ENCODE data around the gene PIR. TPM values are rescaled to one million over a fixed set of nuclear protein-coding genes. Genes with fewer than 3 reads are reported as not detected.

Gene PIR
- total RNA-seq, 1 experiment from 2014 or later = 17.1 TPM

DNA sequence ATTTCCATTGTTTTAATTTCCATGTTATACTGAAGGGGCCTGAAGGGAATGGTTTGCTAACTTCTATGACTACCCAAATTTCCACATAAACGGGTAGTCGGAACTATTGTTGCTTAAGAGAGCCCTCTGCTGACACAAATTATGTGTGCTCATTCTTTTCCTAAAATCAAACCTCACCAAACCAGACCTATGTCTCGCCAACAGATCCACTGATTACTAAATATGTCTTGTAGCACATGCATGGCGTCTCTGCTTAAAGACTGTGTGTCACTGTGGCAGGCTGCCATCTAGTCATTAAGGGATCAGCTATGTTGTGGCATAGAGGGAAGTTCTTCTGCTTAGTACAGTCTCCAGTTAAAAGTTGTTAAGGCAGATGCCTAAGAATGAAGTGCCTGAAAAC lies 25.1 kb downstream of the PIR start (continued):
- TF ChIP-seq, protein P1, sequence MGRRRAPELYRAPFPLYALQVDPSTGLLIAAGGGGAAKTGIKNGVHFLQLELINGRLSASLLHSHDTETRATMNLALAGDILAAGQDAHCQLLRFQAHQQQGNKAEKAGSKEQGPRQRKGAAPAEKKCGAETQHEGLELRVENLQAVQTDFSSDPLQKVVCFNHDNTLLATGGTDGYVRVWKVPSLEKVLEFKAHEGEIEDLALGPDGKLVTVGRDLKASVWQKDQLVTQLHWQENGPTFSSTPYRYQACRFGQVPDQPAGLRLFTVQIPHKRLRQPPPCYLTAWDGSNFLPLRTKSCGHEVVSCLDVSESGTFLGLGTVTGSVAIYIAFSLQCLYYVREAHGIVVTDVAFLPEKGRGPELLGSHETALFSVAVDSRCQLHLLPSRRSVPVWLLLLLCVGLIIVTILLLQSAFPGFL (CRISPR knock-in tag; IDR thresholded peaks at IDR 0.05; ENCODE audit: borderline replicate concordance) = no peak
- no peak for TF ChIP-seq JUN (CRISPR knock-in tag; IDR thresholded peaks at IDR 0.05)
- TF ChIP-seq, protein P2, sequence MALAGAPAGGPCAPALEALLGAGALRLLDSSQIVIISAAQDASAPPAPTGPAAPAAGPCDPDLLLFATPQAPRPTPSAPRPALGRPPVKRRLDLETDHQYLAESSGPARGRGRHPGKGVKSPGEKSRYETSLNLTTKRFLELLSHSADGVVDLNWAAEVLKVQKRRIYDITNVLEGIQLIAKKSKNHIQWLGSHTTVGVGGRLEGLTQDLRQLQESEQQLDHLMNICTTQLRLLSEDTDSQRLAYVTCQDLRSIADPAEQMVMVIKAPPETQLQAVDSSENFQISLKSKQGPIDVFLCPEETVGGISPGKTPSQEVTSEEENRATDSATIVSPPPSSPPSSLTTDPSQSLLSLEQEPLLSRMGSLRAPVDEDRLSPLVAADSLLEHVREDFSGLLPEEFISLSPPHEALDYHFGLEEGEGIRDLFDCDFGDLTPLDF (CRISPR knock-in tag; IDR thresholded peaks at IDR 0.05) = no peak
- no peak for TF ChIP-seq FOXP1 (CRISPR knock-in tag; IDR thresholded peaks at IDR 0.05; ENCODE audit: borderline replicate concordance)
- TF ChIP-seq, protein P3, sequence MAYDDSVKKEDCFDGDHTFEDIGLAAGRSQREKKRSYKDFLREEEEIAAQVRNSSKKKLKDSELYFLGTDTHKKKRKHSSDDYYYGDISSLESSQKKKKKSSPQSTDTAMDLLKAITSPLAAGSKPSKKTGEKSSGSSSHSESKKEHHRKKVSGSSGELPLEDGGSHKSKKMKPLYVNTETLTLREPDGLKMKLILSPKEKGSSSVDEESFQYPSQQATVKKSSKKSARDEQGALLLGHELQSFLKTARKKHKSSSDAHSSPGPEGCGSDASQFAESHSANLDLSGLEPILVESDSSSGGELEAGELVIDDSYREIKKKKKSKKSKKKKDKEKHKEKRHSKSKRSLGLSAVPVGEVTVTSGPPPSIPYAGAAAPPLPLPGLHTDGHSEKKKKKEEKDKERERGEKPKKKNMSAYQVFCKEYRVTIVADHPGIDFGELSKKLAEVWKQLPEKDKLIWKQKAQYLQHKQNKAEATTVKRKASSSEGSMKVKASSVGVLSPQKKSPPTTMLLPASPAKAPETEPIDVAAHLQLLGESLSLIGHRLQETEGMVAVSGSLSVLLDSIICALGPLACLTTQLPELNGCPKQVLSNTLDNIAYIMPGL (CRISPR knock-in tag; IDR thresholded peaks at IDR 0.05) = no peak
- no peak for TF ChIP-seq NFE2L1 (CRISPR knock-in tag; IDR thresholded peaks at IDR 0.05)
- no peak for TF ChIP-seq ZNF317 (CRISPR knock-in tag; IDR thresholded peaks at IDR 0.05; ENCODE audit: borderline replicate concordance, low read depth)
- no peak for TF ChIP-seq GRHL2 (CRISPR knock-in tag; IDR thresholded peaks at IDR 0.05; ENCODE audit: insufficient replicate concordance, severe bottlenecking)
- TF ChIP-seq ZNF423 (CRISPR knock-in tag; IDR thresholded peaks at IDR 0.05) = no peak
- no peak for TF ChIP-seq ZBTB21 (CRISPR knock-in tag; IDR thresholded peaks at IDR 0.05; ENCODE audit: borderline replicate concordance)

DNA sequence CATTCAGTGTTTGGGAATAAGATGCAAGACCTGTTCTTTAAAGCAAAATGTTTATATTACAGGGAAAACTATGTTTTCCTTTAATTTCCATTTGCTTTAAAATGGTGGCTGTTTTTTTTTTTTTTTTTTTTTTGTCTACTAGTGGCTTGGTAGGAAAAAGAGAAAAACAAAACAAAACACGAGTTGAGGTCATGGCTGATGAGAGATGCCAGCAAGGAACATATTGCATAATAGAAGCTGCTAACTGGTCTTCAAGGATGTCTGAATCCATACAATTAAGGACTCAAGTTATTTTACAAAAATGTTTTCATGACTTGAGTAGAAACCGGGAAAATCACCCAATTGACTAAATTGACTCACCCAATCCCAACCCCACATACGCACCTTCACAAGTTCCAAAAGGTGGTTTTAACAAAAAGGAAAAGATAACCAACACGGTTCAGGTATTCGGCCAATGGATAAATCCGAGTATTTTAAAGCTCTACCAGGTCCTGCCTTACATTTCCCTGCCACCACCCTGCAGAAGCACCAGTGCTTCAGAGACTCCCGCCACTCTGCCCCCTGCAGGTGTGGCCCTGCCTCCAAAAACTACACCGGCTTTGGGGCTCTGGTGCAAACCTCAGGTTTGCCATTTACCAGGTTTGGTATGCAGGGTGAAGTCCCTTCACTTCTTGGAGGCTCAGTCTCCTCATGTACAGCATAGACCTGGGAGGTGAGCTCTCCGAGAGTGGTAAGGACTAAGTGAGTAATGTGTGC lies 27.1 kb downstream of the PIR start:
- H3K27ac Mint-ChIP-seq = no peak overlapping the region
- DNase-seq (ENCODE audit: low spot score) = peak; percentile 60
- TF ChIP-seq RELA (CRISPR knock-in tag; IDR thresholded peaks at IDR 0.05; ENCODE audit: borderline replicate concordance) (no peak), GRHL2 (CRISPR knock-in tag; IDR thresholded peaks at IDR 0.05; ENCODE audit: insufficient replicate concordance, severe bottlenecking) (no peak), ATF1 (CRISPR knock-in tag; IDR thresholded peaks at IDR 0.05) (no peak), ZNF263 (CRISPR knock-in tag; IDR thresholded peaks at IDR 0.05; ENCODE audit: low read depth) (no peak), IRF2 (CRISPR knock-in tag; IDR thresholded peaks at IDR 0.05; ENCODE audit: borderline replicate concordance, low read depth) (no peak), TEAD1 (CRISPR knock-in tag; IDR thresholded peaks at IDR 0.05) (no peak)
- TF ChIP-seq, protein P2 (CRISPR knock-in tag; IDR thresholded peaks at IDR 0.05) = no peak
- TF ChIP-seq, protein P4, sequence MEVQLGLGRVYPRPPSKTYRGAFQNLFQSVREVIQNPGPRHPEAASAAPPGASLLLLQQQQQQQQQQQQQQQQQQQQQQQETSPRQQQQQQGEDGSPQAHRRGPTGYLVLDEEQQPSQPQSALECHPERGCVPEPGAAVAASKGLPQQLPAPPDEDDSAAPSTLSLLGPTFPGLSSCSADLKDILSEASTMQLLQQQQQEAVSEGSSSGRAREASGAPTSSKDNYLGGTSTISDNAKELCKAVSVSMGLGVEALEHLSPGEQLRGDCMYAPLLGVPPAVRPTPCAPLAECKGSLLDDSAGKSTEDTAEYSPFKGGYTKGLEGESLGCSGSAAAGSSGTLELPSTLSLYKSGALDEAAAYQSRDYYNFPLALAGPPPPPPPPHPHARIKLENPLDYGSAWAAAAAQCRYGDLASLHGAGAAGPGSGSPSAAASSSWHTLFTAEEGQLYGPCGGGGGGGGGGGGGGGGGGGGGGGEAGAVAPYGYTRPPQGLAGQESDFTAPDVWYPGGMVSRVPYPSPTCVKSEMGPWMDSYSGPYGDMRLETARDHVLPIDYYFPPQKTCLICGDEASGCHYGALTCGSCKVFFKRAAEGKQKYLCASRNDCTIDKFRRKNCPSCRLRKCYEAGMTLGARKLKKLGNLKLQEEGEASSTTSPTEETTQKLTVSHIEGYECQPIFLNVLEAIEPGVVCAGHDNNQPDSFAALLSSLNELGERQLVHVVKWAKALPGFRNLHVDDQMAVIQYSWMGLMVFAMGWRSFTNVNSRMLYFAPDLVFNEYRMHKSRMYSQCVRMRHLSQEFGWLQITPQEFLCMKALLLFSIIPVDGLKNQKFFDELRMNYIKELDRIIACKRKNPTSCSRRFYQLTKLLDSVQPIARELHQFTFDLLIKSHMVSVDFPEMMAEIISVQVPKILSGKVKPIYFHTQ (CRISPR knock-in tag; IDR thresholded peaks at IDR 0.05) = no peak
- TF ChIP-seq, protein P5, sequence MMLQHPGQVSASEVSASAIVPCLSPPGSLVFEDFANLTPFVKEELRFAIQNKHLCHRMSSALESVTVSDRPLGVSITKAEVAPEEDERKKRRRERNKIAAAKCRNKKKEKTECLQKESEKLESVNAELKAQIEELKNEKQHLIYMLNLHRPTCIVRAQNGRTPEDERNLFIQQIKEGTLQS (CRISPR knock-in tag; conservative IDR thresholded peaks at IDR 0.05) = no peak
- no peaks in the 10 kb centered on the region for H3K27me3 Mint-ChIP-seq (ENCODE audit: low read depth)
- peaks cover 19% of the 10 kb centered on the region for H3K4me1 Mint-ChIP-seq
- no peak overlapping the region for H3K4me3 Mint-ChIP-seq
- no peaks in the 10 kb centered on the region for H3K36me3 Mint-ChIP-seq
- ChIA-PET POLR2A (no interaction called here), CTCF (interaction anchor here (0.7 to 4.4 kb wide), 11 partner anchors 12 to 121 kb away, joined by 3 to 48 read pairs (median 3); partner anchors contain the start of gene VEGFD)
- peak; percentile 85 for ATAC-seq
- H3K9me3 Mint-ChIP-seq = no peaks in the 10 kb centered on the region

Data from WTC11 (cell line).